Nucleus accumbens (tissue), 56 donors: Measurements from ENCODE around the gene TWF2.

Experiments
- DNase-seq, 56 donors: peaks; one replicate each; lab custom pipeline; 2025; lab: John Stamatoyannopoulos, UW

TWF2 gene

GRCh38 chr3:52190294-52191074 is 48.5 kb downstream of the TWF2 start:
- DNase-seq, result peak in 47 of 56 donors; percentile 4 to 81 (median 43)

- DNase-seq, result no peak
Observed at GRCh38 chr3:52188556-52188955, 50.4 kb downstream of the TWF2 start.

GRCh38 chr3:52186729-52187128 is 52.2 kb downstream of the TWF2 start:
- no peak for DNase-seq

GRCh38 chr3:52185837-52186236 is 53.1 kb downstream of the TWF2 start:
- no peak for DNase-seq

GRCh38 chr3:52185311-52185710 is 53.6 kb downstream of the TWF2 start:
- no peak for DNase-seq

- no peak for DNase-seq
Observed at GRCh38 chr3:52184690-52185089, 54.3 kb downstream of the TWF2 start.

- no peak for DNase-seq
Observed at GRCh38 chr3:52183786-52184445, 55.0 kb downstream of the TWF2 start.

GRCh38 chr3:52182691-52183090 is 56.3 kb downstream of the TWF2 start:
- no peak for DNase-seq

GRCh38 chr3:52182196-52182595 is 56.8 kb downstream of the TWF2 start:
- no peak for DNase-seq

- DNase-seq, result no peak
Observed at GRCh38 chr3:52181543-52181942, 57.4 kb downstream of the TWF2 start.
